G401.6 (cell line): ENCODE measurements around the gene RPL32.
A peak's percentile ranks its signal among the peaks of the same experiment; 100 is the strongest.

ENCODE experiments used
- FAIRE-seq: peaks from 2 replicates; lab custom pipeline; 2012; peaks lifted over from hg19 to GRCh38; lab: Jason Lieb, UNC

RPL32 gene

DNA sequence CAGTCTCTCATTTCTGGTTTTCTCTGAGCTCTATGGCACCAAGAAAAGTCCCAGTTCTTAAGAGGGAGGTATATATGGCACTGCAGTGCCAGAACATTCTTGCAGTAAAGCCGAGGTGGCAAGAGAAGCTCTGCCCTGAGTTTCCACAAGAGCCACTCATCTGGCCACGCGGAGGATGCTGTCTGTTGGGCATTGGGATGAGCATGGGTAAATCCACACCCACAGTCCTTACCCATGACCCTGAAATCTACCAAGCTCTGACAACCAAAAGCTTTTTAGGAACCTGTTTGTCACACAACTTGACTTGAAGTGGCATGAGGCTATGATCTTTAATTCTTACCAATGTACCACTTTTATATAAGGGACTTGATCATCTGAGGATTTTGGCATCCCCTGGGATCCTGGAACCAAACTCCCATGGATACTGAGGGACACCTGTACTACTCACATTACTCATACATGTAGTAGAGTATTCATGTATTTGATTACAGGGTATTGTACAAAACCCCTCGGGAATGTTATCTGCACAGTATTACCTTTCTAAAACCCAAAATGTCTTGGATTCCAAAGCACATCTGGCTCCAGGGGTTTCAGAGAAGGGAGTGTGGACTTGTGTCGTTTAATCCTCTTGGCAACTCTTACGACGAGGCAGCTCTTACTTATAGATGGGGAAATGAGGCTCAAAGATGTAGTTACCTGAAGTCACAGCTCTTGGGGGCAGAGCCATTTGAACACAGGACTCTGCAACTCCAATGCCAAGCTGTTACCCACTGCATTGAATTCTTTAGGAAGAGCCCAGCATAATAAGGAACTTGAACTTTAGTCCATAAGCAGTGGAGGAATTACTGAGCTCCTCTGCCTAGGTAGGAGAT lies 8.8 kb downstream of the RPL32 start:
- FAIRE-seq, result no peak

- FAIRE-seq, result no peak
These were observed 10.0 kb downstream of the RPL32 start for GRCh38 chr3:12831301-12831866.

DNA sequence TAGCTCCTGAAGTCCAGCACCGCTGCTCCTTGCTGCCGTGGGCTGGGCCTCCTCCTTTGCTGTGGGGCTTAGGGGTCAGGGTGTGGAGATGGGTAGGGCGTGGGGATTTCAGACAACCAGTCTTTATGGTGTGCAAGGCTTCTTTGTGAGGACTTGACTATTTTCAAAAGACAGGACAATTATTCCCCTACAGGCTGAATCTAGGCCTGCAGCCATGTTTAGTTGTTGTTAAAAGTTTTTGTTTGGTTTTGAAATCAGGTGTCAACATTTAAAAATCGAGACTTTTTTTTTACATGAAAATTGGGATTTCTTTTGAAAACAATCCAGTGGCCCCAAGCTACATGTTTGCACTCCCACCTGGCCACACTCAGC lies 10.6 kb downstream of the RPL32 start:
- no peak for FAIRE-seq

DNA sequence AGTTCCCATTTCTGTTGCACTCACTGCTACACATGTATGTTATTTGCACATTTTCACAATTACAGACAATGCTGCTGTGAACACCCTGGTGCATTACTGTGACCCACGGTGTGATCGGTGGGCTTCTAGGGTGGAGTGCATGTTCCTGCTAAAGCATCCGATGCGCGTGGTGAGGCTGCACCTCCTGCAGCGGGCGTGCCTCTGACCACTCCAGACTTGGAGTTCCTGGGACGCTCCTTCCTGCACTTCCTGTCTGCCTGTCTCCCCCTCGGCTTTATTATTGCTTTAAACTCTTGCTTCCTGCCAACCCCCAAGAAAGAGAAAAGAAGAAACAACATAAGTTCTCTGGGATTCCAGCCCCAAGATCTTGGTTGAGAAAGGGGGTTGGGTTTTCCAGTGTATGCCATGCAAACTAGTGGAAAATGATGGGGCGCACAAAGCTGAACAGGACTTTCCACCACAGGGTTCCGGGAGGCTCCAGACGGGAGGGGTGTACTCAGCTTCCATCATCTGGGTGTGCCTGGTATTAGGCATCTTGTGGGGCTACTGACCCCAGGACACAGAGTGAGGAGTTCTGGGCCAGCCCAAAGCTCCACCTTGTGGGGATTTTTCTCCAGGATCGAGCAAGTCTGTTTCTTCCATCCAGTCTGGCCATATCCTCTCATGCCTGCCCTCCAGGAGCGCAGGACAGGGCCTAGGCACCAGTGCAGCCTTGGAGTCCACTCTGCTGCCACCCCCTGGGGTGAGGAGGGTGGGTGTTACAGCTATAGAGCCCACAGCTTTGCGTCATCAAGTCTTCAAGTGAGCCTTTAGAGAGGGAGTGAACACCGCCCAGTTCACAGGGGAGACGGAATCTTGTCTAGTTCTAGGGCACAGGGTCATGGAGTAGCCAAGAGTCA lies 11.2 kb downstream of the RPL32 start:
- no peak for FAIRE-seq

GRCh38 chr3:12829404-12829803 lies 12.0 kb downstream of the RPL32 start:
- FAIRE-seq, result no peak

DNA sequence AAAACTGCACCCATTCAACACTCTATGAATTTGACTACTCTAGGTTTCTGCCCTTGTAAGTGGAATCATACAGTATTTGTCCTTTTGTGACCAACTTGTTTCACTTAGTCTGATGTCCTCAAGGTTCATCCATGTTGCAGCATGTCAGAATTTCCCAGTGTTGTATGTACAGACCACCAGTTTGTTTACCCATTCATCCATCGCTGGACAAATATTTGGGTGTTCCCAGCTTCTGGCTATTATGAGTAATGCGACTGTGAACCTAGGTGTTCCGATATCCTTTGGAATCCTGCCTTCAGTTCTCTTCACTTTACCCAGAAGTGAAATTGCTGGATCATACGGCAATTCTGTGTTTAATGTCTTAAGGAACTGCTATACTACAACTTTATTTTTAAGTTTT lies 12.6 kb downstream of the RPL32 start:
- FAIRE-seq, result no peak

- FAIRE-seq, result no peak
These were observed 16.2 kb downstream of the RPL32 start for GRCh38 chr3:12825156-12825555.

- FAIRE-seq, result no peak
These were observed 17.1 kb downstream of the RPL32 start for GRCh38 chr3:12824299-12824698.

GRCh38 chr3:12822725-12823373 lies 18.5 kb downstream of the RPL32 start:
- FAIRE-seq, result peak; percentile 92

GRCh38 chr3:12818773-12819172 lies 22.6 kb downstream of the RPL32 start:
- FAIRE-seq, result no peak

GRCh38 chr3:12818273-12818672 lies 23.1 kb downstream of the RPL32 start:
- no peak for FAIRE-seq

GRCh38 chr3:12817343-12817710 lies 24.0 kb downstream of the RPL32 start:
- no peak for FAIRE-seq

DNA sequence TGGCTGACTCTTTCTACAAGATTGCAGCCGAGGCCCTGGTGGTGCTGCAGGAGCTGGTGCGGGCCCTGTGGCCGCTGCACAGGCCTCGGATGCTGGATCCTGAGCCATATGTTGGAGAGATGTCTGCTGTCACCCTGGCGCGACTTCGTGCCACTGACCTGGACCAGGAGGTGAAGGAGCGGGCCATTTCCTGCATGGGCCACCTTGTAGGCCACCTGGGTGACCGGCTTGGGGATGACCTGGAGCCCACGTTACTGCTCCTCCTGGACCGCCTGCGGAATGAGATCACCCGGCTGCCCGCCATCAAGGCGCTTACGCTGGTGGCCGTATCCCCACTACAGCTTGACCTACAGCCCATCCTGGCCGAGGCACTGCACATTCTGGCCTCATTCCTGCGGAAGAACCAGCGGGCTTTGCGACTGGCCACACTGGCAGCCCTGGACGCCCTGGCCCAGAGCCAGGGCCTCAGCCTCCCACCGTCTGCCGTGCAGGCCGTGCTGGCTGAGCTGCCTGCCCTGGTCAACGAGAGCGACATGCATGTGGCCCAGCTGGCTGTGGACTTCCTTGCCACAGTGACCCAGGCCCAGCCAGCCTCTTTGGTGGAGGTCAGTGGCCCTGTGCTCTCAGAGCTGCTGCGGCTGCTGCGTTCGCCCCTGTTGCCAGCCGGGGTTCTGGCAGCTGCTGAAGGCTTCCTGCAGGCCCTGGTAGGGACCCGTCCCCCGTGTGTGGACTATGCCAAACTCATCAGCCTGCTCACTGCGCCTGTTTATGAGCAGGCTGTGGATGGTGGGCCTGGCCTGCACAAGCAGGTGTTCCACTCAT lies 24.6 kb downstream of the RPL32 start:
- no peak for FAIRE-seq

DNA sequence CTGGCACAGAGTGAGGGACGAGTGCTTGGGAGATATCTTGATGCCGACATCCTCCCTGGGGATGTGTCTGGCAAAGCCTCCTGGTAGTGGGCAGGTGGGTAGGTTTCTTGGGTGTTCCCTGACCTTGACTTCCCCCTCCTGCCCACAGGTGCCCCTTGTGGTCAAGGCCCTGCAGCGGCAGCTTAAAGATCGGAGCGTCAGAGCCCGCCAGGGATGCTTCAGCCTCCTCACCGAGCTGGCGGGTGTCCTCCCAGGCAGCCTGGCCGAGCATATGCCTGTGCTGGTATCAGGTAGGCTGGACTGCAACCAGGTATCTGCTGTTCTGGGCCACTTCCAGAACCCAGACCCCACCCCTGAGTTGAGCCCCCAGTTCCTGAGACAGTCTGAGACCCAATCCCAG lies 25.6 kb downstream of the RPL32 start:
- no peak for FAIRE-seq

DNA sequence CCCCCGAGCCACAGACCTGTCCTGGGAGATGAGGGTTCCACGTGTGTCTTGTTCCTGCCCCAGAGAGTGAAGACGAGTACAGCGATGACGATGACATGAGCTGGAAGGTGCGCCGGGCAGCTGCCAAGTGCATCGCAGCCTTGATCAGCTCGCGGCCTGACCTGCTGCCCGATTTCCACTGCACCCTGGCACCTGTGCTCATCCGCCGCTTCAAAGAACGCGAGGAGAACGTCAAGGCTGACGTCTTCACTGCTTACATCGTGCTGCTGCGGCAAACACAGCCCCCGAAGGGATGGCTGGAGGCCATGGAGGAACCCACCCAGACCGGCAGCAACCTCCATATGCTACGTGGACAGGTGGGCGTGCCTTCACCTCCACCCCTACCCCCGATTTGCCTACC lies 26.3 kb downstream of the RPL32 start:
- FAIRE-seq, result no peak

DNA sequence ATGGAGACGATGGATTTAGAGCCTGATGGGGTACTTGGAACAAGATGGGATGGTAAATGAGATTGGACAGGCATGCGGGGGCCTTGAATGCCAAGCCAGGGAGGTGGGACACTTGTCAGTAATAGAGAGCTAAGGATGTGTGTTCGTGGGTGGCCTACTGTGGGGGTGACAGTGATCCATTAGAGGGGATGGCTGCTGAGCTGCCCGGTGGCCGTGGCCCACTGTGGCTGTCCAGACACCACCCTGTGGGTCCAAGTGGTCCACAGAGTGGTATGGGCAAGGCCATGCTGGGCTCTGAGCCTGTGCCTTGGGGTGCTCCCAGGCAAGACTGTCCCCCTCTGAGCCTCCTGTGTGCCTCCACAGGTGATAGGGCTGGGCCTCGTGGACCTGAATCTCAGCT lies 27.4 kb downstream of the RPL32 start:
- no peak for FAIRE-seq

- FAIRE-seq, result no peak
These were observed 28.6 kb downstream of the RPL32 start for GRCh38 chr3:12812812-12813211.

GRCh38 chr3:12810961-12811360 lies 30.4 kb downstream of the RPL32 start:
- FAIRE-seq, result no peak

GRCh38 chr3:12810013-12810780 lies 31.2 kb downstream of the RPL32 start:
- FAIRE-seq, result peak; percentile 82

- no peak for FAIRE-seq
These were observed 31.9 kb downstream of the RPL32 start for GRCh38 chr3:12809435-12809834.

DNA sequence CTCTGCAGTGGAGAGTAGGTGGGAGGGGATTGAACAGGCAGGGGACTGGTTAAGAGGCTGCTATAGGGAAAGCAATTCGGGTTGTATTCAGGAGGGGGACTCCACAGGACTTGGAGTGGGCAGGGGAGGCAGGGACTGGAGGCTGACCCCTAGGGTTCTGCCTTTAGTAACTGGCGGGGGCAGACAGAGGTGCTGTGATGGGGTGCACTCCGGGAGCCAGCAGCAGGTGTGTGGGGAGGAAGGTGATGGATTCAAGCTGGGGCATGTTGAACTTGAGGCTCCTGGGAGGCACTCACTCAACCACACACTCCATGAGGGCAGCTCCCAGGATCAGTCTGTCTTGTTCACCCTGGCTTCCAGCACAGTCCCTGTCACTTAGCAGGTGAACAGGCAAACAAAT lies 32.4 kb downstream of the RPL32 start:
- FAIRE-seq, result no peak
